ENCODE results near the gene SHROOM3.

DNA sequence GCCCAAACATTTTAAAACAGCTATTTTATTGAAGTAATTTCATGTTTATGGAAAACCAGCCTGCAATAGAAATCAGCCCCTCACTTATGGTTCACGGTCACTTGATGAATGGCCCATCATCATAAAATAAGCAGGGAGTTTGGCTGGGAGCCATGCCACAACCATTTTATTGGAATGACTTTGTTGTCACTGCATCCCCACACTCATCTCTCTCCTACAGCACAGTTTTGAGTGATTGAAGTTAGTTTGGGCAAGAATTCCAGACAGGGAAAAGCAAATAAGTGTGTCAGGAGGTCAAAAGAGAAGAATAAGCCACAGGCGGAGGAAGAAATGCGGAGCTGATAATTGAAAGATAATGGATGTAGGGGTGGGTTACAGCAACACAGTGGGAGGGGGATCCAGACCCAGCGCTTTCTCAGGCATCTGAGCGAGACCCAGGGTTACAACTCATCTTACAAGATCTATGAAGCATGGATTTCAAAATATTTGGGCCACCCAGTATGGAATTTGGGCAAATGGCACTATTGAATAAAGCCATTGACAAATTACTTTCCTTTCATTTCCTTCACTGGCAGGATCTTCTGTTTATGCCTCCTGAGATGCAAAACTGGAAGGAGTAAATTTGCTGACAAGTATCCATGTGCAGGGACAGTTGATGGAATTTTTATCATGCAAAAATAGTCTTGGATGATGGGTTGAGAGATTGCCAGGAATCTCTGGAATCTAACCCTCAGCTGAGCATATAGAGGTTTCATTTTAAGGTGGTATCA, 100.8 kb downstream of the SHROOM3 start:
- no peak for TF ChIP-seq CTCF (IDR thresholded peaks at IDR 0.05)
- TF ChIP-seq POLR2AphosphoS5 (IDR thresholded peaks at IDR 0.05; ENCODE audit: insufficient read depth in 1 of 2, low read depth in 1 of 2) = no peak
